Subcutaneous preadipocyte (primary cell): Measurements from ENCODE around the gene DDIT4L. TPM values are rescaled to one million over a fixed set of nuclear protein-coding genes. Genes with fewer than 3 reads are reported as not detected.

Source experiments
- total RNA-seq: library from RNA; depleted of rRNA; stranded (reverse); fragments of >200 nt; gene quantifications from 2 replicates; pipeline ENCODE4 v1.2.3, GENCODE V29; 2012

The DDIT4L gene, protein sequence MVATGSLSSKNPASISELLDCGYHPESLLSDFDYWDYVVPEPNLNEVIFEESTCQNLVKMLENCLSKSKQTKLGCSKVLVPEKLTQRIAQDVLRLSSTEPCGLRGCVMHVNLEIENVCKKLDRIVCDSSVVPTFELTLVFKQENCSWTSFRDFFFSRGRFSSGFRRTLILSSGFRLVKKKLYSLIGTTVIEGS
- total RNA-seq = 6.3 and 12.9 TPM in 2 replicates

DNA sequence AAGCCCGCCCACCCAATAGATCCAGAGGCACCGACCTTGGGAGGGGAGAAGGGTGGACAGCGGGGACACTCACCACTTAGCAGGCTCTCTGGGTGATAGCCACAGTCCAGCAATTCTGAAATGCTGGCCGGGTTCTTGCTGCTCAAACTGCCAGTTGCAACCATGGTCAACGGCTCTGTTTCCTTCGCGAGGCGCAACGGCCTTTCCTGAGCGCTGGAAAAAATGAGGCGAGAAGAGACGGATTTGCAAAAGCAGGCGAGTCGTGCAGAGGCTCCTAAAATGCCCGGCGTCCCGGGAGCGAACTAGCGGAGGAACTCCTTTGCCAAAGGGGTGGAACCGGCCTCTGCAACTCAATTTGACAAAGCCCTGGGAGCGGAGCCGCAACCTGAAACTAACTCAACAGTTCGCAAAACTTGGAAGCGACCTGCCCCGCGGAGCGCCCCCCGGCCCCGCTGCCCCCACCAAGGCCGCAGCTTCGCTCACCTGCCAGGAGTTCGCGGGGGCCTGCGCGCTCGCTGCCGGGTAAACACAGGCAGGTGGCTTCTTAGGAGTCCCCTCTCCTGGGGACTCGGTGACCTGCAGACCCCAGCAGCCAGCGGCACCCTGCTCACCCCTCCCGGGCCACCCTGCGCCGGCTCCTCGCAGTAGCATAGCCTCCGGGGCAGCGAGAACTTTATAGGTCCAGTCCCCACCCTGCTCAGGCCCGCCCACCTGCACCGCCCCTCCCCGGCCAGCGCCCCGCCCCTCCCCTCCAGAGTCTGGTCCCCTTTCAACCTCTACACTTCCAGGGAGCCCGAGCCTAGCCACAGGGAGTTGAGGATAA lies at the start of gene DDIT4L:
TSS of gene DDIT4L (minus strand) at position 649 of the 823 bp plus-strand sequence. CDS start at position 164, 485 bp downstream.

Other genes starting within 250 kb of the DDIT4L start
- 22.4 and 24.2 TPM in 2 replicates for gene DNAJB14, start 243.8 kb downstream of the DDIT4L start, total RNA-seq
- gene H2AZ1, start 240.2 kb downstream of the DDIT4L start, total RNA-seq = 324 and 328 TPM in 2 replicates